HAP-1 (cell line): Measurements from ENCODE around the gene SDC3.

Experiments used
- DNase-seq, 2 experiments: peaks; one replicate each; pipeline ENCODE4 v3.0.0-alpha.2; 2016 to 2020; ENCODE audit warnings: low spot score in 2 of 2
- H3K27me3 ChIP-seq: fragments of 250-450 bp; sonication (Bioruptor Pico); 2 replicates; pipeline ENCODE4 v1.5.1; 2020; ENCODE audit warnings: low read depth, mild to moderate bottlenecking, moderate library complexity
- H3K36me3 ChIP-seq: fragments of 250-450 bp; sonication (Bioruptor Pico); replicated peaks from 2 replicates; pipeline ENCODE4 v1.5.1; 2020; ENCODE audit warnings: mild to moderate bottlenecking
- H3K4me1 ChIP-seq: fragments of 250-450 bp; sonication (Bioruptor Pico); 2 replicates; pipeline ENCODE4 v1.5.1; 2020; ENCODE audit warnings: mild to moderate bottlenecking
- H3K4me3 ChIP-seq: fragments of 250-450 bp; sonication (Bioruptor Pico); 2 replicates; pipeline ENCODE4 v1.5.1; 2020; ENCODE audit warnings: mild to moderate bottlenecking, moderate library complexity
- H3K9me3 ChIP-seq: fragments of 250-450 bp; sonication (Bioruptor Pico); 2 replicates; pipeline ENCODE4 v1.5.1; 2020; ENCODE audit warnings: mild to moderate bottlenecking, moderate library complexity
- in situ Hi-C: fragments of 300-500 bp; cut with MboI; formaldehyde crosslinking; loops from 3 replicates; pipeline ENCODE4 v1.14.3; 2020; ENCODE audit warnings: low sequenced_read_pairs, inconsistent platforms, mixed read lengths

SDC3 gene

GRCh38 chr1:30823969-30824735 is 84.4 kb downstream of the SDC3 start:
- Histone ChIP-seq H3K9me3 (no peaks in the 10 kb centered on the region), H3K4me3 (peak overlapping the region; percentile 31), H3K4me1 (peaks cover 4% of the 10 kb centered on the region), H3K27me3 (no peaks in the 10 kb centered on the region), H3K36me3 (no peaks in the 10 kb centered on the region)
- peak; percentile 94 to 96 for DNase-seq
- in situ Hi-C loops: no loop called here

GRCh38 chr1:30823627-30823968 is 85.0 kb downstream of the SDC3 start:
- no peak for DNase-seq
- no peak overlapping the region for H3K4me3 ChIP-seq
- no peaks in the 10 kb centered on the region; the same call in 1 of the 2 replicates for H3K27me3 ChIP-seq
- no peaks in the 10 kb centered on the region for H3K9me3 ChIP-seq
- peaks cover 4% of the 10 kb centered on the region for H3K4me1 ChIP-seq
- in situ Hi-C loops: no loop called here
- H3K36me3 ChIP-seq: no peaks in the 10 kb centered on the region

GRCh38 chr1:30822966-30823581 is 85.5 kb downstream of the SDC3 start:
- H3K9me3 ChIP-seq: no peaks in the 10 kb centered on the region
- DNase-seq: no peak
- no peak overlapping the region for H3K4me3 ChIP-seq
- H3K4me1 ChIP-seq: peaks cover 4% of the 10 kb centered on the region
- H3K36me3 ChIP-seq: no peaks in the 10 kb centered on the region
- in situ Hi-C loops: no loop called here
- no peaks in the 10 kb centered on the region; the same call in 1 of the 2 replicates for H3K27me3 ChIP-seq

GRCh38 chr1:30822006-30822405 is 86.6 kb downstream of the SDC3 start:
- no peaks in the 10 kb centered on the region for H3K9me3 ChIP-seq
- H3K4me3 ChIP-seq: no peak overlapping the region
- H3K4me1 ChIP-seq: peaks cover 4% of the 10 kb centered on the region
- no peaks in the 10 kb centered on the region for H3K36me3 ChIP-seq
- no peaks in the 10 kb centered on the region; the same call in 1 of the 2 replicates for H3K27me3 ChIP-seq
- in situ Hi-C loops: no loop called here
- no peak for DNase-seq

GRCh38 chr1:30820299-30820698 is 88.3 kb downstream of the SDC3 start:
- no peak for DNase-seq
- Histone ChIP-seq H3K27me3 (no peaks in the 10 kb centered on the region; the same call in 1 of the 2 replicates), H3K9me3 (no peaks in the 10 kb centered on the region), H3K36me3 (no peaks in the 10 kb centered on the region), H3K4me3 (no peak overlapping the region), H3K4me1 (peaks cover 4% of the 10 kb centered on the region)
- in situ Hi-C loops: no loop called here
